Parathyroid adenoma (tissue), 2 donors: ENCODE data around the gene PRDM16.

Source experiments
- H2AFZ ChIP-seq: fragments of 300-600 bp; sonication (generic); one replicate; pipeline ENCODE4 v1.7.0; 2017; ENCODE audit warnings: antibody characterized with exemption, mild to moderate bottlenecking
- H3K27ac ChIP-seq: fragments of 300-600 bp; sonication (generic); one replicate; pipeline ENCODE4 v1.7.0; 2017
- H3K27me3 ChIP-seq: fragments of 300-600 bp; sonication (generic); one replicate; pipeline ENCODE4 v1.7.0; 2017; ENCODE audit warnings: low read length; ENCODE audit not compliant: control insufficient read depth, insufficient read depth
- H3K36me3 ChIP-seq: fragments of 300-600 bp; sonication (generic); one replicate; pipeline ENCODE4 v1.7.0; 2017; ENCODE audit warnings: low read length; ENCODE audit not compliant: control insufficient read depth, insufficient read depth
- H3K4me1 ChIP-seq: fragments of 300-600 bp; sonication (generic); one replicate; pipeline ENCODE4 v1.7.0; 2017; ENCODE audit warnings: control low read depth
- H3K4me2 ChIP-seq: fragments of 300-600 bp; sonication (generic); one replicate; pipeline ENCODE4 v1.7.0; 2017; ENCODE audit warnings: low read length
- H3K4me3 ChIP-seq: fragments of 300-600 bp; sonication (generic); one replicate; pipeline ENCODE4 v1.7.0; 2017; ENCODE audit warnings: low read depth, low read length
- H3K79me2 ChIP-seq: fragments of 300-600 bp; sonication (generic); one replicate; pipeline ENCODE4 v1.7.0; 2017; ENCODE audit warnings: control low read depth
- H3K9ac ChIP-seq: fragments of 300-600 bp; sonication (generic); one replicate; pipeline ENCODE4 v1.7.0; 2017; ENCODE audit warnings: mild to moderate bottlenecking
- H3K9me3 ChIP-seq: fragments of 300-600 bp; sonication (generic); one replicate; pipeline ENCODE4 v1.7.0; 2017; ENCODE audit warnings: low read length; ENCODE audit not compliant: control insufficient read depth
- TF ChIP-seq, protein P1 (sequence below): fragments of 300-600 bp; sonication (generic); IDR thresholded peaks from one replicate; pipeline ENCODE4 v1.7.0; 2017; ENCODE audit warnings: antibody characterized with exemption, mild to moderate bottlenecking
- donor health status: primary hyperparathyroidism.

The PRDM16 gene

DNA sequence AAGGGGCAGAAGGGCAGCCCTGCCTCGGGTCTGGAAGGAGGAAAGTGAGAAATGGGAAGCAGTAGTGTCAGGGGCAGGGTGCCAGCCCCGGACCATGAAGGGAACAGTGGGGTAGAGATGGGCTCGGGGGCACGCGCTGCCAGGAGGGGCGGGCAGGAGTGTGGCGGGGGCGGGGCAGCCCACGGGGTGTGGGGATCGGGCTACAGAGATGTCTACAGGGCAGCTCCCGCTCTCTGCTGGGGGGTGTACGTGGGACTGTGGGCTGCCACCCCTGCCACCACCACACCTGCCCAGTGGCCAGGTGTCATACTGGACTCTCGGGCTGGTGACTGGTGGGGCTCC is 392.9 kb downstream of the PRDM16 start:
- H3K9me3 ChIP-seq: no peaks in the 10 kb centered on the region
- TF ChIP-seq, protein P1, sequence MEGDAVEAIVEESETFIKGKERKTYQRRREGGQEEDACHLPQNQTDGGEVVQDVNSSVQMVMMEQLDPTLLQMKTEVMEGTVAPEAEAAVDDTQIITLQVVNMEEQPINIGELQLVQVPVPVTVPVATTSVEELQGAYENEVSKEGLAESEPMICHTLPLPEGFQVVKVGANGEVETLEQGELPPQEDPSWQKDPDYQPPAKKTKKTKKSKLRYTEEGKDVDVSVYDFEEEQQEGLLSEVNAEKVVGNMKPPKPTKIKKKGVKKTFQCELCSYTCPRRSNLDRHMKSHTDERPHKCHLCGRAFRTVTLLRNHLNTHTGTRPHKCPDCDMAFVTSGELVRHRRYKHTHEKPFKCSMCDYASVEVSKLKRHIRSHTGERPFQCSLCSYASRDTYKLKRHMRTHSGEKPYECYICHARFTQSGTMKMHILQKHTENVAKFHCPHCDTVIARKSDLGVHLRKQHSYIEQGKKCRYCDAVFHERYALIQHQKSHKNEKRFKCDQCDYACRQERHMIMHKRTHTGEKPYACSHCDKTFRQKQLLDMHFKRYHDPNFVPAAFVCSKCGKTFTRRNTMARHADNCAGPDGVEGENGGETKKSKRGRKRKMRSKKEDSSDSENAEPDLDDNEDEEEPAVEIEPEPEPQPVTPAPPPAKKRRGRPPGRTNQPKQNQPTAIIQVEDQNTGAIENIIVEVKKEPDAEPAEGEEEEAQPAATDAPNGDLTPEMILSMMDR: no peak
- no peak overlapping the region for H3K4me3 ChIP-seq
- H3K4me2 ChIP-seq: no peak overlapping the region
- no peaks in the 10 kb centered on the region for H3K36me3 ChIP-seq
- no peak overlapping the region for H2AFZ ChIP-seq
- no peak overlapping the region for H3K9ac ChIP-seq
- H3K27ac ChIP-seq: no peak overlapping the region
- no peaks in the 10 kb centered on the region for H3K79me2 ChIP-seq
- no peaks in the 10 kb centered on the region for H3K4me1 ChIP-seq
- H3K27me3 ChIP-seq: no peaks in the 10 kb centered on the region

DNA sequence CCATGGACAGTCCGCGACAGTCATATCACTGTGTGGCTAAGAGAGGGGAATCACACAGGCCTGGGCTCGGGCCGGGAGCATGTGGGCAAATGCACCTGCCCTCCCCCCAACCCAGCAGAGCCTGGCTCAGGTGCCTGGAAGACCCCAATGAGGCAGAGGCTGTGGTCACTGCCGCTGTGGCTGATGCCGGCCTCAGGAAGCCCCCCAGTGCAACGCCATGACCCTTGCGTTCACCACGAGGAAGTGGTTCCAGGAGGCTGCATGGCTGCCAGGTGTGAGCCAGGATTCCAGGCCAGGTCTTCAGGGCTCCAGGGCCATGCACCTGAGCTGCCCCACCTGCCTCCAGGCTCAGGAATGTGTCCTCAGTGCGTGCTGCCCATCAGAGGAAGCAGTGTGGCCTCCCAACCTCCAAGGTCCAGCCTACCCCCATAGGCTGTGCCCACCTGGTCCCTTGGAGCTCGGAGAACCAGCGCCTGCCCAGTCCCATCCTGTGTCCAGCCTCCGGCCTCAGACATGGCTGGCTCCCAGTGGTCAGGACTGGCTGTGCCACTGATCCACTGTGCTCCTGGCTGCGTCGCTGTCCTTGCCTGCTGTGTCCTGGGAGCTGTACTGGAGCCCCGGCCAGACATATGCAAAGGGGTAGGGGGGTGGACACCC is 393.5 kb downstream of the PRDM16 start:
- Histone ChIP-seq H3K4me2 (no peak overlapping the region), H3K36me3 (no peaks in the 10 kb centered on the region), H3K4me3 (no peak overlapping the region), H2AFZ (no peak overlapping the region), H3K79me2 (no peaks in the 10 kb centered on the region), H3K27ac (no peak overlapping the region), H3K9ac (no peak overlapping the region), H3K27me3 (no peaks in the 10 kb centered on the region), H3K4me1 (no peaks in the 10 kb centered on the region), H3K9me3 (no peaks in the 10 kb centered on the region)
- TF ChIP-seq, protein P1: no peak

DNA sequence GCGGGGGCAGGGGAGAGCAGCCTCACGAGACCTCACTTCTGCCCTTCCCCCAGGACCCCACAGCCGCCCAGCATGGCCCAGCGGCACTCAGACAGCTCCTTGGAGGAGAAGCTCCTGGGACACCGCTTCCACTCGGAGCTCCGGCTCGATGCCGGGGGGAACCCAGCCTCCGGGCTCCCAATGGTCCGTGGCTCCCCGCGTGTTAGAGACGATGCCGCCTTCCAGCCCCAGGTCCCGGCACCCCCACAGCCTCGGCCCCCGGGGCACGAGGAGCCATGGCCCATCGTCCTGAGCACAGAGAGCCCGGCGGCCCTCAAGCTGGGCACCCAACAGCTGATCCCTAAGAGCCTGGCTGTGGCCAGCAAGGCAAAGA is 394.0 kb downstream of the PRDM16 start:
- H3K4me2 ChIP-seq: no peak overlapping the region
- TF ChIP-seq, protein P1: no peak
- no peak overlapping the region for H3K27ac ChIP-seq
- no peaks in the 10 kb centered on the region for H3K4me1 ChIP-seq
- H3K27me3 ChIP-seq: no peaks in the 10 kb centered on the region
- H3K9me3 ChIP-seq: no peaks in the 10 kb centered on the region
- H3K36me3 ChIP-seq: no peaks in the 10 kb centered on the region
- no peak overlapping the region for H2AFZ ChIP-seq
- no peak overlapping the region for H3K4me3 ChIP-seq
- H3K79me2 ChIP-seq: no peaks in the 10 kb centered on the region
- no peak overlapping the region for H3K9ac ChIP-seq

DNA sequence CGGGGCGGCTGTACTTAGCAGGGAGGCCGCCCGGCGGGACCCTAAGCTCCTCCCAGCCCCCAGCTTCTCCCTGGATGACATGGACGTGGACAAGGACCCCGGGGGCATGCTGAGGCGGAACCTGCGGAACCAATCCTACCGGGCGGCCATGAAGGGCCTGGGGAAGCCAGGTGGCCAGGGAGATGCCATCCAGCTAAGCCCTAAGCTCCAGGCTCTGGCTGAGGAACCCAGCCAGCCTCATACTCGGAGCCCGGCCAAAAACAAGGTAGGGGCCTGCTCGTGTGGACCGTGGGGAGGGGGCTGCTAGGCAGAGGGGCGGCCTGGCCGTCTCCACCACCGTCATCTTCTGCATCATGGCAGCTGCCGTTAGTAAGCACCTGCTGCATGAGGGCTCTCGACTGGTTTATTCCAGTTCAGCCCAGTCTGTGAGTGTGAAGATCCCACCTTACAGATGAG is 394.4 kb downstream of the PRDM16 start:
- Histone ChIP-seq H2AFZ (no peak overlapping the region), H3K27me3 (no peaks in the 10 kb centered on the region), H3K4me1 (no peaks in the 10 kb centered on the region), H3K4me2 (no peak overlapping the region), H3K36me3 (no peaks in the 10 kb centered on the region), H3K4me3 (no peak overlapping the region), H3K79me2 (no peaks in the 10 kb centered on the region), H3K9me3 (no peaks in the 10 kb centered on the region), H3K9ac (no peak overlapping the region), H3K27ac (no peak overlapping the region)
- TF ChIP-seq, protein P1: no peak

DNA sequence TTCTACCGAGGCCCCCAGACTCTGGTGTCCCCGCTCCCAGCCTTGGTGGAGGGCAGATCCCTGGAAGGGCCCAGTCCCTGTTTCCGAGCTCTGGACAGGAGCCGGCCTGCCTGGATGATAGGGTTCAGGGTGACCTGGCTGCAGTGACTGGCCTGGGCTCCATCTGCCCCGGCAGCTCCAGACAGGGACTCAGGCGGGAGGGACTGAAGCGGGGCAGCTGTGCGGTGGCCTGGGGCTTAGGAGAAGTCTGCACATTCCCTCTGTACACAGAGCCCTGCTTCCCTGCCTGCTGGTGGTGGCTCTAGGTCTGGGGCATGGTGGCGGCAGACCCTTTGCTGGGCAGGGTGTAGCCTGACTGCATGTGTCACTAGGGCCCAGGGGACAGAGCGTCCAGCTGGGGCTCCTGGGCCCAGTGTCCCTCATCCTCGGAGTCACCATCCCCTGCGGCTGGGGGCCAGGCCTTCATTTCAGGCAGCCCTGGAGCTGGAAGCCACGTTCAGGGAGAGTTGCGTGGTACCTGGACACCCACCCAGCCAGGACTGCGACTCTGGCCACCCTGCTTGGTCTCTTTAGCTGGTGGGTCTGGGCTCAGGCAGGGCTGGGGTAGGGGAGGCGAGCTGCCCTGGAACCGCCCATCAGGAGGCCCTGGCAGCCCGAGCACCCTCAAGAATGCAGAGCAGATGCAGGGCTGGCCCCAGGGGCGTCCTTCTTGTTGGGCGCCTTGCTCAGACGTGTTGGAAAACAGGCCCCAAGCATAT is 395.1 kb downstream of the PRDM16 start:
- Histone ChIP-seq H3K4me3 (no peak overlapping the region), H3K79me2 (no peaks in the 10 kb centered on the region), H3K27ac (no peak overlapping the region), H2AFZ (no peak overlapping the region), H3K4me2 (no peak overlapping the region), H3K27me3 (no peaks in the 10 kb centered on the region), H3K4me1 (no peaks in the 10 kb centered on the region), H3K36me3 (no peaks in the 10 kb centered on the region), H3K9ac (no peak overlapping the region), H3K9me3 (no peaks in the 10 kb centered on the region)
- TF ChIP-seq, protein P1: no peak
